ENCODE data around the gene SPEF2.

GRCh38 chr5:35672995-35673394, 55.3 kb downstream of the SPEF2 start:
- TF ChIP-seq REST (IDR thresholded peaks at IDR 0.05; ENCODE audit: low read depth, low read length) (no peak), CTCF (IDR thresholded peaks at IDR 0.05 in 2 of 3, conservative IDR thresholded peaks at IDR 0.05 in 1 of 3; ENCODE audit: control insufficient read depth in 2 of 3, extremely low read depth in 1 of 3, insufficient read depth in 1 of 3, low read depth in 3 of 3, low read length in 3 of 3) (no peak), BCLAF1 (IDR thresholded peaks at IDR 0.05) (no peak), MAX (IDR thresholded peaks at IDR 0.05; ENCODE audit: low read depth, low read length) (no peak), RAD21 (IDR thresholded peaks at IDR 0.05; ENCODE audit: insufficient read depth, low read depth, low read length) (no peak), ATF3 (IDR thresholded peaks at IDR 0.05; ENCODE audit: borderline replicate concordance, extremely low read depth, low read depth, low read length) (no peak), ATF2 (IDR thresholded peaks at IDR 0.05; ENCODE audit: low read length) (no peak), EZH2 (IDR thresholded peaks at IDR 0.05; ENCODE audit: borderline replicate concordance, control insufficient read depth, low read depth, low read length) (no peak), NR2C2 (IDR thresholded peaks at IDR 0.05; ENCODE audit: borderline replicate concordance, control insufficient read depth, insufficient read length, low read depth) (no peak), TCF12 (IDR thresholded peaks at IDR 0.05; ENCODE audit: low read depth, low read length) (no peak), E2F4 (IDR thresholded peaks at IDR 0.05; ENCODE audit: low read depth, low read length) (no peak)
